Muscle of leg (tissue), 11 donors: ENCODE results near the gene PAK5. TPM values are rescaled to one million over a fixed set of nuclear protein-coding genes. Genes with fewer than 3 reads are reported as not detected.

ENCODE experiments used
- DNase-seq: peaks from one replicate; pipeline ENCODE4 v3.0.0; 2013
- H3K27ac ChIP-seq: one replicate; pipeline ENCODE4 v1.5.1; 2013; ENCODE audit warnings: mild to moderate bottlenecking, low read length, control low read depth
- H3K27me3 ChIP-seq: one replicate; pipeline ENCODE4 v1.6.1; 2013; ENCODE audit warnings: low read length; ENCODE audit not compliant: control insufficient read depth, insufficient read depth
- H3K36me3 ChIP-seq: one replicate; pipeline ENCODE4 v1.6.1; 2013; ENCODE audit warnings: low read length; ENCODE audit not compliant: control insufficient read depth, insufficient read depth
- H3K4me1 ChIP-seq: one replicate; pipeline ENCODE4 v1.6.1; 2013; ENCODE audit warnings: low read length; ENCODE audit not compliant: control insufficient read depth, insufficient read depth
- H3K4me3 ChIP-seq: one replicate; pipeline ENCODE4 v1.5.1; 2013; ENCODE audit warnings: low read length, control low read depth
- H3K9me3 ChIP-seq: replicated peaks from 2 replicates; pipeline ENCODE4 v1.6.1; 2013; ENCODE audit warnings: low read depth, low read length; ENCODE audit not compliant: control insufficient read depth
- WGBS: methylation state at CpG from one replicate; pipeline ENCODE4 v1.1.5; 2013; ENCODE audit warnings: missing lambda C conversion rate; ENCODE audit not compliant: insufficient coverage; 5-methylcytosine and 5-hydroxymethylcytosine counted together
- polyA plus RNA-seq, 8 donors: library from polyadenylated mRNA; unstranded; fragments of 120-200 nt; gene quantifications; one replicate each; pipeline versions ENCODE4 v1.2.1 to v1.2.3, GENCODE V29; 2013; ENCODE audit warnings: inconsistent platforms in 1 of 8, low replicate concordance in 1 of 8; ENCODE audit not compliant: insufficient read length in 8 of 8, insufficient read depth in 1 of 8
- total RNA-seq: library from RNA; stranded (reverse); fragments of 120-200 nt; gene quantifications from one replicate; pipeline ENCODE4 v1.2.4, GENCODE V29; 2013

PAK5 gene
- total and polyA plus RNA-seq, 9 donors = 0.04 to 0.24 (median 0.12) TPM

DNA sequence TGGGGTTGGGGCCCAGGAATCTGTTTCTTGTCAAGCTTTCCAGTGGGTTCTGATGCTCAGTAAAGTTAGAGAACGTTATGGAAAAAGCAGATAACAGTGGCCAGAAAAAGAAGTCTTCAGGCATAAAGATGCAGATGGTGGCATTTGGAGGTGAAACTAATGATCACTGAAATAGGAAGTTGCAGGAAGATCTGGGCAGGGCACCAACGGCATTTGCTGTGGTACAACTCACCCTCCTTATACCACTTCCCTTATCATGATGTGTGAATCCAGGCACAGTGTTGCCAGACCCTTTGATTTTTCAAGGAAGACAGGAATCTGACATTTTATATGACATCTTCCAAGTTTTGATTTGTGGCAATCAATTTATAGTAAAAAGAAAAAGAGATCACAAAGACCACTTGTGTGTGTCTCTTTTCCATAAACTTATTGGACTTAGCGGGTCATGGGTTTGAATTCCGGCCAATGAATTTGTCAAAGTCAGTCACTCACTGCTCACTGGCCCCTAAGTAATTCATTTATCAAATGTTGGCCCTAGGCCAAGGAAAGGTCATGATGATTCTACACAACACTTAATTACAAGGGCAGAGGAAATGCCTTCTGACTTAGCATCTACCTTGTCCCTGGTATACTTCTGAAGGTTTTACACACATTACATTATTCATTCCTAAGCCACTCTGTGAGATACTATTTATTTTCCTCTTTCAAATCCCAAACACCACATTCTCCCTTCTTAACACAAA, 286.9 kb downstream of the PAK5 start:
- DNase-seq = no peak
- Histone ChIP-seq H3K36me3 (no peaks in the 10 kb centered on the region), H3K4me1 (no peaks in the 10 kb centered on the region), H3K9me3 (no peaks in the 10 kb centered on the region), H3K4me3 (no peak overlapping the region), H3K27me3 (no peaks in the 10 kb centered on the region), H3K27ac (no peak overlapping the region)
- 83% methylated on average over 2 of the region's 4 CpGs for WGBS

- no peak for DNase-seq
- H3K27ac ChIP-seq = no peak overlapping the region
- no peaks in the 10 kb centered on the region for H3K4me1 ChIP-seq
- H3K9me3 ChIP-seq = no peaks in the 10 kb centered on the region
- no peak overlapping the region for H3K4me3 ChIP-seq
- WGBS = no CpG with 5 or more reads among the region's 2 CpGs
- H3K27me3 ChIP-seq = no peaks in the 10 kb centered on the region
- H3K36me3 ChIP-seq = no peaks in the 10 kb centered on the region
These were observed 288.0 kb downstream of the PAK5 start for GRCh38 chr20:9550871-9551270.

DNA sequence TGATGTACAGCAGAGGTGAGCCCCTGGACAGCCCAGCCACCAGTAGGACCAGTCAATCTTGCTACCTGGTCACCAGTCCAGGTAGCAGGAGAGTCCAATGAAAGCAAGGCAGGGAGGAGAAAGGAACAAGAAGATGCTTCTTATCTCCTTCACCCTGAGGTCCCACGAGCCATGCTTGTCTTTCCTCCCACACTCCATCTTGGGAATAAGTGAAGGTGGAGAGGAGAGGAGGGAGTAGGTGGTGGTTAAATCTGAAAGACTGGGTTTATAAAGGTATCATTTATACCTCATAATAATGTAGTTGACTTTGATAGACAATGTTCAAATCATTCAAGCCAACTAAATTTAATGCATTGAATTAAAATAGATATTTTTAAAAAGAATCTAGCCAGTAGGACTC, 288.6 kb downstream of the PAK5 start:
- no CpG with 5 or more reads among the region's 1 CpG for WGBS

DNA sequence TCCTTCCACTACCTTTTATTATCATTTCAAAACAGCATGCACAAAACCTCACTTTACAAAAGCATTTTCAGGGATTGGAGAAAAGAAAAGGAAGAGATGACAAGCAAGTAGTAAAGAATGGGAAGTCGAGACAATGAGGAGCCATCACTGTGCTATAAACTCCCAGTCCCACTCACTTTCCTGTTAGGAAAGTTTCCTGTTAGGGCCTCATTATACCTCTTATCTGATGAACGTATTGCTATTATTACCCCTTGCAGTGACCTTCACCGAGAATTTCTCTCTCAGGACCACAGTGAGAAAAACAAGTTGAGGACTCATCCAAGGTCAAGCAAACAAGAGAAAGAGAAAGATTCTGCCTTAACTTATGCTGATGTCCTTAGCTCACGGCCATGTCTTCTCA, 295.7 kb downstream of the PAK5 start:
- Histone ChIP-seq H3K27me3 (no peaks in the 10 kb centered on the region), H3K27ac (no peak overlapping the region), H3K9me3 (no peaks in the 10 kb centered on the region), H3K4me3 (no peak overlapping the region), H3K4me1 (no peaks in the 10 kb centered on the region), H3K36me3 (no peaks in the 10 kb centered on the region)
- no peak for DNase-seq
- 70% methylated on average over 1 of the region's 4 CpGs for WGBS

More for the DNA sequence above, 288.6 kb downstream of the PAK5 start:
- H3K4me3 ChIP-seq = no peak overlapping the region
- DNase-seq = no peak
- H3K27ac ChIP-seq = no peak overlapping the region
- H3K36me3 ChIP-seq = no peaks in the 10 kb centered on the region
- H3K4me1 ChIP-seq = no peaks in the 10 kb centered on the region
- H3K27me3 ChIP-seq = no peaks in the 10 kb centered on the region
- H3K9me3 ChIP-seq = no peaks in the 10 kb centered on the region

DNA sequence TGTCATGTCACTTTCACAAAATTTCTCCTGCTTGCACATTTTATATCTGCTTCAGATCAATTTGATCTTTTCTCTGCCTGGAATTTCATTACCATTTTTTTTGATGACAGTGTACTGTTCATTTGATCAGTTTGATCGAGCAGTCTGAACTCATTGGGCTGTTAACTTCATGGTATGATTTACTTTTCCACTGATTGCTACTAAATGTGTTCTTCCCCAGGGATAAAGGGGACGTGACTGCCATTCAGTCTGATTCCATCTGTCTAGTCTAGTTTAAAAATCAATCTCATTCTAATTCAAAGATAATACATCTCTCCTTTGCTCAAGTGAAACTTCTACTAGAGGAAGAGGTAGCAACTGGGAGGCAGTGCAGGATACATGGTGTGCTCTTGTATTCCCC, 303.4 kb downstream of the PAK5 start:
- Histone ChIP-seq H3K9me3 (no peaks in the 10 kb centered on the region), H3K4me3 (no peak overlapping the region), H3K4me1 (no peaks in the 10 kb centered on the region), H3K27me3 (no peaks in the 10 kb centered on the region), H3K36me3 (no peaks in the 10 kb centered on the region), H3K27ac (no peak overlapping the region)
- WGBS = no CpG with 5 or more reads among the region's 2 CpGs
- no peak for DNase-seq

DNA sequence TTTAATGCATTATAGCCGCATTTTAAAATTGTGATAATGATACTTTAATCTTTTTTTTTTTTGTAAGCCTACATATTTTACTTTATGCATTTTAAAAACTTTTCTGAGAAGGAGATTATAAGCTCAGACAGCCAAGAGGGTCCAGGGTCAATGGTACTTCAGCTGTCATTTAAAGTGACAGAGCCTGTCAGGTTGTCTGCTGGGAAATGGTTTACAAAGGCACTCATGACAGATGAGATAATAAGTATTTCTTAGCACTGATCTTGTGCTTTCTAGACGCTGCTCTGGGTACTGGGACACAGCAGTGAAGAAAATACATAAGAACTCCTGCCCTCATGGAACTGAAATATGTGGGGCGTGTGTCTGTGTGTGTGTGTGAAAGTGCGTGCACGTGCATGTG, 304.9 kb downstream of the PAK5 start:
- no peak for DNase-seq
- H3K4me1 ChIP-seq = no peaks in the 10 kb centered on the region
- no peak overlapping the region for H3K4me3 ChIP-seq
- no peaks in the 10 kb centered on the region for H3K9me3 ChIP-seq
- no peaks in the 10 kb centered on the region for H3K36me3 ChIP-seq
- H3K27me3 ChIP-seq = no peaks in the 10 kb centered on the region
- WGBS = 60% methylated on average over 2 of the region's 5 CpGs
- no peak overlapping the region for H3K27ac ChIP-seq

GRCh38 chr20:9532069-9532838, 306.6 kb downstream of the PAK5 start:
- Histone ChIP-seq H3K27me3 (no peaks in the 10 kb centered on the region), H3K4me3 (no peak overlapping the region), H3K36me3 (no peaks in the 10 kb centered on the region), H3K9me3 (no peaks in the 10 kb centered on the region), H3K27ac (no peak overlapping the region), H3K4me1 (no peaks in the 10 kb centered on the region)
- DNase-seq = no peak
- 42% methylated on average over 2 of the region's 4 CpGs for WGBS

DNA sequence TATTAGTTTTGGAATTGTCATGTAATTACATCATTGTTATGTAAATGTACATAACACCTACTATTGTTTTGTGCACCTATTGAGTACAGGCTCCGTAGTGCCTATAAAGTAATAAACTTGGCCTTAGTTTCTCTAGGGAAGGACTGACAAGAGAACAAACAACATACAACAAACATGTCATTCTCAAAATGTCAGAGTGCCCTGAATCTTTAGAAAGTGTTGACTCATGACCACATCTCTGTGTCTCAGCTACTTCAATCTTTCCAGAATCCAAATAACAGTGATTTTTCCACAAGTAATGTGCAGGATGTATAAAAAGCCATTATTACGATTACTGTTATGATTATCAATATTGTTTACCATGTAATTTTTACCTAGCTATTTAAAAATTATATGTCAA, 307.3 kb downstream of the PAK5 start:
- no peaks in the 10 kb centered on the region for H3K27me3 ChIP-seq
- no peak overlapping the region for H3K4me3 ChIP-seq
- DNase-seq = no peak
- no peaks in the 10 kb centered on the region for H3K36me3 ChIP-seq
- no peaks in the 10 kb centered on the region for H3K9me3 ChIP-seq
- no peaks in the 10 kb centered on the region for H3K4me1 ChIP-seq
- H3K27ac ChIP-seq = no peak overlapping the region
- WGBS = no CpG with 5 or more reads among the region's 2 CpGs

DNA sequence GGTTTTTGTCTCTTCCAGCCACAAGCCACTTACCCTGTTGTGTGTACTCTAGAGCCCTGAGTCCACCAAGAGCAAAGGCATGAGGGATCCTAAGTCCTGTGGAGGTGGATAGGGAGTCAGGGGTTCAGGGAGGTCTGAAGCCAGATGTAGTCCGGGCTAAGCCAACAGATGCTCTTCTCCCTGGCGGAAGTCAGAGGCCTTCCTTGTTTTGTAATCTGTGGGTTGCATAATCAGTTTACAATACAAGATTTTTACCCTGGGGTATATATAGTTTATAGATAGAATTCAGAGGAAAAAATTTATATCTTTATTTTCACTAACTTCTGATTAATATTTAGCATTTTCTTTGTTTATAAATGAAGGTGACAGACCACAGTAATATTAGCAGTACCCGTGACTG, 315.2 kb downstream of the PAK5 start:
- WGBS = no CpG with 5 or more reads among the region's 3 CpGs
- H3K27me3 ChIP-seq = peaks cover 6% of the 10 kb centered on the region

DNA sequence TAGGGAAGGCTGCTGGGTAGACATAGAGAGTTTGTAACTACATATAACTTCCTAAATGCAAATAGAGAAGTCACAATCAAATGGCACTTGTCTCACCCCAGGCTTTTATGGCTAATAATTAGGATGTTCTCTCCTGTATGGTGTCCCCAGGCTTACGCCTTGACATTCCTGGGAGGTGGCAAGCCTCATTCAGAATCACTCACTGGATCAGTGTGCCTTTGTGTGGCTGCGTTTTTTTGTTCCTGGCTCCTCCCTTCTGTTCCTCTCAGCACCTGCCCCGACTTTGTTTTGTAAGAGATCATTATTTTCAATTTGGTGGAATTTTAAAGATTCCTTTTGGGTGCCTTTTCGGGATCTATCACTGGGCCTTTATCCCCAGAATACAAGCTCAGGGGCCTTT, 318.8 kb downstream of the PAK5 start:
- no peaks in the 10 kb centered on the region for H3K9me3 ChIP-seq
- no peaks in the 10 kb centered on the region for H3K36me3 ChIP-seq
- H3K27ac ChIP-seq = no peak overlapping the region
- peaks cover 39% of the 10 kb centered on the region for H3K27me3 ChIP-seq
- WGBS = no CpG with 5 or more reads among the region's 4 CpGs
- no peak for DNase-seq
- H3K4me1 ChIP-seq = peaks cover 10% of the 10 kb centered on the region
- no peak overlapping the region for H3K4me3 ChIP-seq

More for the DNA sequence above, 315.2 kb downstream of the PAK5 start:
- Histone ChIP-seq H3K9me3 (no peaks in the 10 kb centered on the region), H3K36me3 (no peaks in the 10 kb centered on the region), H3K4me3 (no peak overlapping the region), H3K4me1 (no peaks in the 10 kb centered on the region), H3K27ac (no peak overlapping the region)
- DNase-seq = no peak
